Kidney (tissue), 14 donors: Measurements from ENCODE around the gene C16orf46. TPM values are rescaled to one million over a fixed set of nuclear protein-coding genes. Genes with fewer than 3 reads are reported as not detected.

Experiments used
- DNase-seq, 5 donors: peaks; one replicate each; pipeline ENCODE4 v3.0.0-alpha.2; 2013 to 2020
- FAIRE-seq: peaks from 2 replicates; lab custom pipeline; 2012; peaks lifted over from hg19 to GRCh38; lab: Jason Lieb, UNC
- H3K27ac ChIP-seq, 2 donors: one replicate each; pipeline ENCODE4 v1.7.0; 2013; ENCODE audit warnings: low read depth in 2 of 2, low read length in 2 of 2, inconsistent platforms in 1 of 2
- H3K27me3 ChIP-seq: one replicate; pipeline ENCODE4 v1.7.1; 2013; ENCODE audit warnings: low read length, inconsistent platforms; ENCODE audit not compliant: control insufficient read depth, insufficient read depth
- H3K36me3 ChIP-seq, 3 donors: one replicate each; pipeline versions ENCODE4 v1.7.0 to v1.7.1; 2013; ENCODE audit warnings: low read length in 3 of 3, control low read depth in 1 of 3, inconsistent platforms in 1 of 3; ENCODE audit not compliant: insufficient read depth in 3 of 3, control insufficient read depth in 2 of 3
- H3K4me1 ChIP-seq, 3 donors: one replicate each; pipeline versions ENCODE4 v1.7.0 to v1.7.1; 2013; ENCODE audit warnings: low read length in 3 of 3, inconsistent platforms in 1 of 3, low read depth in 1 of 3; ENCODE audit not compliant: control insufficient read depth in 2 of 3, insufficient read depth in 2 of 3
- H3K4me3 ChIP-seq, 3 donors: one replicate each; pipeline versions ENCODE4 v1.7.0 to v1.8.1; 2013; ENCODE audit warnings: low read length in 3 of 3, control low read depth in 1 of 3, inconsistent platforms in 1 of 3
- H3K9ac ChIP-seq, 3 donors: one replicate each; pipeline versions ENCODE4 v1.7.0 to v1.7.1; 2013; ENCODE audit warnings: low read length in 3 of 3, control low read depth in 1 of 3, inconsistent platforms in 1 of 3
- H3K9me3 ChIP-seq, 3 donors: one replicate each; pipeline versions ENCODE4 v1.7.0 to v1.7.1; 2013; ENCODE audit warnings: low read length in 3 of 3, control low read depth in 1 of 3, inconsistent platforms in 1 of 3; ENCODE audit not compliant: control insufficient read depth in 2 of 3, insufficient read depth in 1 of 3
- CTCF ChIP-seq: IDR thresholded peaks from 3 replicates; pipeline ENCODE4 v1.5.1; 2012; ENCODE audit warnings: mild to moderate bottlenecking, moderate library complexity, borderline replicate concordance; ENCODE audit not compliant: insufficient read depth; ENCODE audit errors: extremely low read depth
- intact Hi-C: fragments of 100-400 bp; cut with DNase I; formaldehyde crosslinking; loops from one replicate; pipeline ENCODE4 v1.11.1; 2022
- polyA plus RNA-seq: library from polyadenylated mRNA; stranded (reverse); fragments of 350-450 nt; fragmentation: Illumina TruSeq; extraction: RNeasy Lipid Tissue Mini Kit (QIAGEN cat#74804); gene quantifications from one replicate; pipeline ENCODE4 v1.2.3, GENCODE V29; 2014; ENCODE audit warnings: low read depth, low replicate concordance; ENCODE audit not compliant: insufficient read depth
- total RNA-seq: library from RNA; stranded (reverse); fragmentation: NEBNext Ultra II Directional; extraction: Animal tissue kit (Norgen Biotek cat#: 25700); gene quantifications from one replicate; pipeline ENCODE4 v1.2.1, GENCODE V29; 2021
- donor health status: control.
- donor health status: control.
- donor health status: control.
- donor health status: control.
- donor health status: control.
- donor health status: DM: yes; HTN: yes; CAD: no.
- donor health status: Normal renal cell carcinoma (clear cell type).

Gene C16orf46
- total and polyA plus RNA-seq, 2 donors from 2014 or later: 0.47 to 1.7 TPM

GRCh38 chr16:81036751-81037350 is 40.2 kb downstream of the C16orf46 start:
- FAIRE-seq: no peak
- H3K4me1 ChIP-seq: peaks cover 0 to 9% (median 5%) of the 10 kb centered on the region in 3 donors

GRCh38 chr16:81035975-81036750 is 40.9 kb downstream of the C16orf46 start:
- Histone ChIP-seq H3K27ac (no peak overlapping the region), H3K36me3 (no peaks in the 10 kb centered on the region), H3K9ac (peak overlapping the region; percentile 8 to 69 (median 65)), H3K27me3 (no peaks in the 10 kb centered on the region), H3K9me3 (no peaks in the 10 kb centered on the region), H3K4me3 (peak overlapping the region; percentile 68 to 87 (median 75)), H3K4me1 (peaks cover 0 to 9% (median 5%) of the 10 kb centered on the region in 3 donors)
- FAIRE-seq (no peak), DNase-seq (peak; percentile 22 to 84 (median 54))
- intact Hi-C loops: loop anchor here (10.0 kb wide), 1 partner anchor 709 kb away; no protein-coding TSS in a partner anchor
- no peak for TF ChIP-seq CTCF

More at GRCh38 chr16:81036751-81037350, 40.2 kb downstream of the C16orf46 start:
- H3K9ac ChIP-seq: peak overlapping the region; percentile 8 to 69 (median 65)
- no peak for DNase-seq
- no peaks in the 10 kb centered on the region for H3K9me3 ChIP-seq
- TF ChIP-seq CTCF: no peak
- H3K4me3 ChIP-seq: peak overlapping the region; percentile 68 to 87 (median 75)
- H3K27me3 ChIP-seq: no peaks in the 10 kb centered on the region
- peaks cover 0 to 6% (median 2%) of the 10 kb centered on the region in 3 donors for H3K36me3 ChIP-seq
- H3K27ac ChIP-seq: no peak overlapping the region
- intact Hi-C loops: loop anchor here (10.0 kb wide), 1 partner anchor 708 kb away; no protein-coding TSS in a partner anchor

GRCh38 chr16:81035398-81035974 is 41.6 kb downstream of the C16orf46 start, which contains the start of gene ATMIN:
TSS of gene ATMIN (plus strand) at chr16:81035842. CDS start at chr16:81035871, 29 bp downstream.
- no peaks in the 10 kb centered on the region for H3K9me3 ChIP-seq
- peak within 1 kb of the TSS; percentile 68 to 87 (median 75) for H3K4me3 ChIP-seq
- TF ChIP-seq CTCF: peak; percentile 98
- intact Hi-C loops: loop anchor here (10.0 kb wide), 1 partner anchor 709 kb away; no protein-coding TSS in a partner anchor
- peaks cover 0 to 9% (median 5%) of the 10 kb centered on the region in 3 donors for H3K4me1 ChIP-seq
- H3K36me3 ChIP-seq: no peaks in the 10 kb centered on the region
- peak; percentile 88 to 97 (median 93) for DNase-seq
- H3K27ac ChIP-seq: no peak within 1 kb of the TSS
- H3K9ac ChIP-seq: peak within 1 kb of the TSS; percentile 8 to 69 (median 65)
- H3K27me3 ChIP-seq: no peaks in the 10 kb centered on the region
- no peak for FAIRE-seq
